Kidney (tissue), 14 donors: ENCODE data around the gene AKR7A2. TPM values are rescaled to one million over a fixed set of nuclear protein-coding genes. Genes with fewer than 3 reads are reported as not detected.

Experiments
- DNase-seq, 5 donors: peaks; one replicate each; pipeline ENCODE4 v3.0.0-alpha.2; 2013 to 2020
- FAIRE-seq: peaks from 2 replicates; lab custom pipeline; 2012; peaks lifted over from hg19 to GRCh38; lab: Jason Lieb, UNC
- H3K27ac ChIP-seq, 2 donors: one replicate each; pipeline ENCODE4 v1.7.0; 2013; ENCODE audit warnings: low read depth in 2 of 2, low read length in 2 of 2, inconsistent platforms in 1 of 2
- H3K27me3 ChIP-seq: one replicate; pipeline ENCODE4 v1.7.1; 2013; ENCODE audit warnings: low read length, inconsistent platforms; ENCODE audit not compliant: control insufficient read depth, insufficient read depth
- H3K36me3 ChIP-seq, 3 donors: one replicate each; pipeline versions ENCODE4 v1.7.0 to v1.7.1; 2013; ENCODE audit warnings: low read length in 3 of 3, control low read depth in 1 of 3, inconsistent platforms in 1 of 3; ENCODE audit not compliant: insufficient read depth in 3 of 3, control insufficient read depth in 2 of 3
- H3K4me1 ChIP-seq, 3 donors: one replicate each; pipeline versions ENCODE4 v1.7.0 to v1.7.1; 2013; ENCODE audit warnings: low read length in 3 of 3, inconsistent platforms in 1 of 3, low read depth in 1 of 3; ENCODE audit not compliant: control insufficient read depth in 2 of 3, insufficient read depth in 2 of 3
- H3K4me3 ChIP-seq, 3 donors: one replicate each; pipeline versions ENCODE4 v1.7.0 to v1.8.1; 2013; ENCODE audit warnings: low read length in 3 of 3, control low read depth in 1 of 3, inconsistent platforms in 1 of 3
- H3K9ac ChIP-seq, 3 donors: one replicate each; pipeline versions ENCODE4 v1.7.0 to v1.7.1; 2013; ENCODE audit warnings: low read length in 3 of 3, control low read depth in 1 of 3, inconsistent platforms in 1 of 3
- H3K9me3 ChIP-seq, 3 donors: one replicate each; pipeline versions ENCODE4 v1.7.0 to v1.7.1; 2013; ENCODE audit warnings: low read length in 3 of 3, control low read depth in 1 of 3, inconsistent platforms in 1 of 3; ENCODE audit not compliant: control insufficient read depth in 2 of 3, insufficient read depth in 1 of 3
- intact Hi-C: fragments of 100-400 bp; cut with DNase I; formaldehyde crosslinking; loops from one replicate; pipeline ENCODE4 v1.11.1; 2022
- polyA plus RNA-seq: library from polyadenylated mRNA; stranded (reverse); fragments of 350-450 nt; fragmentation: Illumina TruSeq; extraction: RNeasy Lipid Tissue Mini Kit (QIAGEN cat#74804); gene quantifications from one replicate; pipeline ENCODE4 v1.2.3, GENCODE V29; 2014; ENCODE audit warnings: low read depth, low replicate concordance; ENCODE audit not compliant: insufficient read depth
- total RNA-seq: library from RNA; stranded (reverse); fragmentation: NEBNext Ultra II Directional; extraction: Animal tissue kit (Norgen Biotek cat#: 25700); gene quantifications from one replicate; pipeline ENCODE4 v1.2.1, GENCODE V29; 2021
- TF ChIP-seq, protein P1 (sequence below): IDR thresholded peaks from 3 replicates; pipeline ENCODE4 v1.5.1; 2012; ENCODE audit warnings: mild to moderate bottlenecking, moderate library complexity, borderline replicate concordance; ENCODE audit not compliant: insufficient read depth; ENCODE audit errors: extremely low read depth
- donor health status: control.
- donor health status: control.
- donor health status: control.
- donor health status: control.
- donor health status: control.
- donor health status: DM: yes; HTN: yes; CAD: no.
- donor health status: Normal renal cell carcinoma (clear cell type).

AKR7A2 gene
- total and polyA plus RNA-seq, 2 donors from 2014 or later = 53.1 to 139 TPM

- Histone ChIP-seq H3K36me3 (peaks cover 0 to 14% (median 7%) of the 10 kb centered on the region in 3 donors), H3K4me1 (peaks cover 0 to 3% (median 0%) of the 10 kb centered on the region in 3 donors), H3K27ac (no peak overlapping the region), H3K9me3 (no peaks in the 10 kb centered on the region), H3K4me3 (no peak overlapping the region), H3K9ac (no peak overlapping the region), H3K27me3 (no peaks in the 10 kb centered on the region)
- FAIRE-seq (no peak), DNase-seq (peak; percentile 74 to 84 (median 82))
- intact Hi-C loops = no loop called here
- TF ChIP-seq, protein P1, sequence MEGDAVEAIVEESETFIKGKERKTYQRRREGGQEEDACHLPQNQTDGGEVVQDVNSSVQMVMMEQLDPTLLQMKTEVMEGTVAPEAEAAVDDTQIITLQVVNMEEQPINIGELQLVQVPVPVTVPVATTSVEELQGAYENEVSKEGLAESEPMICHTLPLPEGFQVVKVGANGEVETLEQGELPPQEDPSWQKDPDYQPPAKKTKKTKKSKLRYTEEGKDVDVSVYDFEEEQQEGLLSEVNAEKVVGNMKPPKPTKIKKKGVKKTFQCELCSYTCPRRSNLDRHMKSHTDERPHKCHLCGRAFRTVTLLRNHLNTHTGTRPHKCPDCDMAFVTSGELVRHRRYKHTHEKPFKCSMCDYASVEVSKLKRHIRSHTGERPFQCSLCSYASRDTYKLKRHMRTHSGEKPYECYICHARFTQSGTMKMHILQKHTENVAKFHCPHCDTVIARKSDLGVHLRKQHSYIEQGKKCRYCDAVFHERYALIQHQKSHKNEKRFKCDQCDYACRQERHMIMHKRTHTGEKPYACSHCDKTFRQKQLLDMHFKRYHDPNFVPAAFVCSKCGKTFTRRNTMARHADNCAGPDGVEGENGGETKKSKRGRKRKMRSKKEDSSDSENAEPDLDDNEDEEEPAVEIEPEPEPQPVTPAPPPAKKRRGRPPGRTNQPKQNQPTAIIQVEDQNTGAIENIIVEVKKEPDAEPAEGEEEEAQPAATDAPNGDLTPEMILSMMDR = peak; percentile 81
These were observed 29.5 kb upstream of the AKR7A2 start for GRCh38 chr1:19341201-19342061.

DNA sequence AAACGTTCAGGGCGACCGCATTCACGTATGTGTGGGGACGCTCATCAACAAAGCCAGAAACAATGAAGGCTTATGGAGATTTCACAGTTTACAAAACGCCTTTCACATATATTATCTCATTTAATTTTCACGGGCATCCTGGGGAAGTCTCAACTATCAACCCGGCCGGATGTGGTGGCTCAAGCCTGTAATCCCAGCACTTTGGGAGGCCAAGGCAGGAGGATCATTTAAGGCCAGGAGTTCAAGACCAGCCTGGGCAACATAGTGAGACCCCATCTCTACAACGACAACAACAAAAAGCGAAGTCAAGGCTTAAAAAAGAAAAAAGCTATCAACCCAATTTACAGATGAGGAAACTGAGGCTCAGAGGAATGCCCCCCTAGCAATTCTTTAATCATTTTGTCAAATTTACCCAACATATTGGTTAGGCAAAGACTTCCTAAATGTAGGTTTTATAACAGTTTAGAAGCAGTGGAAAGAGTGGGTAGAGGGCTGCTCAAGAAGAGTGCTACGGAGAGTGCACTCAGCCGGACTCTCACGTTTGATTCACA is 28.5 kb upstream of the AKR7A2 start:
- no peak overlapping the region for H3K27ac ChIP-seq
- H3K36me3 ChIP-seq = peaks cover 0 to 14% (median 7%) of the 10 kb centered on the region in 3 donors
- no peaks in the 10 kb centered on the region for H3K27me3 ChIP-seq
- intact Hi-C loops = no loop called here
- peaks cover 0 to 3% (median 0%) of the 10 kb centered on the region in 3 donors for H3K4me1 ChIP-seq
- FAIRE-seq (no peak), DNase-seq (no peak)
- TF ChIP-seq, protein P1 = no peak
- H3K9me3 ChIP-seq = no peaks in the 10 kb centered on the region
- no peak overlapping the region for H3K4me3 ChIP-seq
- H3K9ac ChIP-seq = no peak overlapping the region

- FAIRE-seq (no peak), DNase-seq (peak in 3 of 5 donors; percentile 35 to 51 (median 36))
- Histone ChIP-seq H3K4me1 (peaks cover 0 to 3% (median 0%) of the 10 kb centered on the region in 3 donors), H3K4me3 (no peak overlapping the region), H3K27ac (no peak overlapping the region), H3K9ac (no peak overlapping the region), H3K9me3 (no peaks in the 10 kb centered on the region), H3K27me3 (no peaks in the 10 kb centered on the region), H3K36me3 (peaks cover 0 to 10% (median 7%) of the 10 kb centered on the region in 3 donors)
- TF ChIP-seq, protein P1 = no peak
- intact Hi-C loops = no loop called here
These were observed 27.4 kb upstream of the AKR7A2 start for GRCh38 chr1:19339214-19339861.
